NCI-H524 treated with DMSO at 0.1 percent for 48 hours (cell line): ENCODE results near the gene CIRBP.
"Not testable (repeated sequence)": the region's sequence is repeated elsewhere in the genome, so short reads cannot be mapped to it uniquely, and the experiment has no call there.

Experiments
- DNase-seq: peaks from one replicate; lab custom pipeline; 2025; lab: John Stamatoyannopoulos, UW

Gene CIRBP

DNA sequence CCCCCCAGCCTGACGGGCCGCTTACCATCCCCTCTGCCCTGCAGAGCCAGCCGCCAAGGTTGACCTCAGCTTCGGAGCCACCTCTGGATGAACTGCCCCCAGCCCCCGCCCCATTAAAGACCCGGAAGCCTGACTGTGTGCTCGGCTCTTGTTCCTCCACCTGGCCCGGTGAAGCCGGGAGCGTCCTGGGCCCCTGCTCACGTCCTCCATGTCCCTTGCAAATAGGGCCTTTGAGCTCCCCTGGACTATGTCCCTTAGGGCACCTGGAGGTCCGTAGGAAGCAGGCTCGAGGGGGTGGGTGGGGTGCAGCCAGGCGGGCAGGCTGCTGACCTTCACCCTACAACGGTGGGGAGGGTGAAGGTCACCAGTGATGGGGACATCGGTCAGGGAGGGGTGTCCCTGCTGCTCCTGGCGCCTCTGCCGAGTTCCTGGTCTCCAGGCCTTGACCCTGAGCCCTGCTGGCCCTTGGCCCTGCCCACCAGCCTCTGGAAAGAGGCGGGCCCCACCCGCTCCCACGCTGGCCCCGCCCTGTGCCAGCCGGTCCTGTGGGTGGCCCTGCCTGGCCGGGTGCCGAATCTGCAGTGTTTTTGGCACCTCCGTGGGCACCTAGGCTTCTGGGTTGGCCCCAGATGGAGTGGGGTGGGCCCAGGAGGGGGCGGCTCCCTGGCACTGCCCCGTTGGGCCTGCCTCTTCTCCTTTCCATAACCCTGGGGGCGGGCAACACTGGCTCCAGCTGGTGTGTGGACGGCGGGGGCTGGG is 24.3 kb upstream of the CIRBP start:
- DNase-seq: no peak

DNA sequence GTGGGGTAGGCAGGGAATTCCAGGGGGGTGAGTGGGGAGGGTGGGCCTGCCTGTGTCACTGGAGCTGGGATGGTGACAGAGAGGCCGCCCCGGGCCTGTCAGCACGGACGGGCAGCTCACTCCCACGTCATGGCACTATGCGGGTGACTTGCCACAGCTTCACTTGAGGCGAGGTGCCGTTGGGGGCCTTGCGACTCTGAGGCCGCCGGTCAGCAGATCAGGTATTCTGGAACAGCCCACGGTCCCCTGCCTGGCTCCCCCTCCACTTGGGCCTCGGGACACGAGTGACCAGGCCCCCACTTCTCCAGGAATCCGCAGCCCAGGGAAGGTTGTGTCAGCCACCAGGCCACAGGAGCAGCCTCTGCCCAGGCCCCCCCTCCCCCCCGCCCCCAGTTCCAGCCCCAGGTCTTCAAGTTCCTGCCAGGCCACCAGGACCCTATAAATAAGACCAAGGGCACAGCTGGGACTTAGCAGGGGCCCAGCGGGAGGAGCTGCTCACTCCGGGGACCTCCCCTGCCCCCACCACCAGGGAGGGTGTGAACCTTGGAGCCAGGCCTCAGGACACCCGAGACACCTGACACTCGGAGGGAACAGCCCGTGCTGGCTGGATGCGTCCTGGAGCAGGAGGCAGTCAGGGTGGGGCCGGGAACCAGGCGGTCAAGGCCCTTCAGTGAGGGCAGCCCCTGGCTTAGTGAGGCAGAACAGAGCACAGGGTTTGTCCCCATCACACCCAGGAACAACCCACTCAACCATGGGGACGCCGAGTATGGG is 23.5 kb upstream of the CIRBP start:
- DNase-seq: no peak

DNA sequence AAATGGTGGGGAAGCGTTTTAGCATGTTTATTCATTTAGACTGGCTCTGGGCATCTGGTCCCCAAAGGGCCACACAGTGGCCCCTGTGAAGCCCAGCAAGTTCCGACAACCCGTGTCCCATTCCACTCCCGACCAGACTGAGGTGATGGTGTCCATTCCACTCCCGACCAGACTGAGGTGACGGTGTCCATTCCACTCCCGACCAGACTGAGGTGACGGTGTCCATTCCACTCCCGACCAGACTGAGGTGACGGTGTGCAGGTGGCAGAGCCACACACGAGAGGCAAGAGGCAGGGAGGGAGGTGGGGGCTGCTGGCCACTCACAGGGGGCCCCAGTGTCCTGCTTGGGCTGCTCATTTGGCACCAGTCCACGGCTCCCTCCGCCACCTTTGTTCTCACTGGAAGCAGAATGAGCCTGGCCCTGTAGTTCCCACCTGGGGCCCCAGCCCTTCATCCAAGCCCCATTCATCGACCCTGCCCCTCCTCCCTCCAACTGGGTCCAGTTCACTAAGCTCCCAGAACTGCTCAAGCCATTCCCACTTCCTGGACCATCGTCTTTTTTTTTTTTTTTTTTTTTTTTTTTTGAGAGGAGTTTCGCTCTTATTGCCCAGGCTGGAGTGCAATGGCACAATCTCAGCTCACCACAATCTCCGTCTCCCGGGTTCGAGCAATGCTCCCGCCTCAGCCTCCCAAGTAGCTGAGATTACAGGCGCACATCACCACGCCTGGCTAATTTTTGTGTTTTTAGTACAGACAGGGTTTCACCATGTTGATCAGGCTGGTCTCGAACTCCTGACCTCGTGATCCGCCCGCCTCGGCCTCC is 22.7 kb upstream of the CIRBP start:
- not testable (repeated sequence) for DNase-seq

DNA sequence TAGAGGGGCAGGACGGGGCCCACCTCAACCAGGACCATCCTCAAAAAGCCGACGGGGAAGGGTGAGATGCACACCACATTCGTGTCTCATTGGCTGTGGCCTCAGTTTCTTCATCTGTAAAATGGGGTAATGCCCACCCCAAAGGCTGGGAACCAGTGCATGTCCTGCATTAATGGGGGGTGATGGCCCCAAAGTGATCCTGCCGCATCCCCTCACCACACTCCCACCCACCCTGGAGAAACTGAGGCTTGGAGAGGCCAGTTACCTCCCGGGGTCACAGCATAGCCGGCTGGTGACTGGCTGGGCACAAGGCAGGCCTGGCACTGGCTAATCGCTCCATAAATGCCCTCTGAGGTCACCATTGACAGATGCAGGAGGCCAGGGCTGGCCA is 21.4 kb upstream of the CIRBP start:
- DNase-seq: no peak

DNA sequence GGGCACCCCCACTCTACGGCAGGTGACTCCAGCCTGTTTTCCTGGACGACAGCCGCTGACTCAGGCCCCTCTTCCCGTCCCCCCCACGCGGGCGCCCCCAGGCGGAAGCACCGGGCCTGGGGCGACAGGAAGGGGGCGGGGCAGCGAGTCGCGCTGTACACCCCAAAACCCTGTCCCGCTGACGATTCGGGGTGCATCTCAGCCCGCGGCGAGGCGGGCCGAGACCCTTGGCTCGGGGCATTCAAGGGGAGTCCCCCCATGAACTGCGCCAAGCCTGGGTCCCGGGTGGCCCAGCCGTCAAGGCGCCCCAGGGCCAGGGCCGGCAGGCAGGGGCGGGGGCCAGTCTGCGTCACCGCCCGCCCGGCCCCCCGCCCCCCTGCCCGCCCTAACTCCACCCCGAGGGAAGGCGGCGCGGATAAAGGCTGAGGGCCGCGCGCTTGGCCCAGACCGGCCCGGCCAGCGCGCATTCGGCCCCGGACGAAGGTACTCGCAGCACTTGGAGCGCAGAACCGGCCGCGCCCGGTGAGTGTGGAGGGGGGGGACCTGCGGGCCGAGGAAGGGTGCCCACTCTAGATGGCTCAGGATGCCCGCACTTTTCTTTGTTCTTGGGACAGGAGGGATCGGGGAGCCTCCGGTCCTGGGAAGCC is 20.9 kb upstream of the CIRBP start, which contains the start of gene MIDN:
Gene MIDN, plus strand, starts transcription at position 445 of the 647 bp plus-strand sequence. CDS start 1,714 bp downstream, outside the sequence.
- no peak for DNase-seq

DNA sequence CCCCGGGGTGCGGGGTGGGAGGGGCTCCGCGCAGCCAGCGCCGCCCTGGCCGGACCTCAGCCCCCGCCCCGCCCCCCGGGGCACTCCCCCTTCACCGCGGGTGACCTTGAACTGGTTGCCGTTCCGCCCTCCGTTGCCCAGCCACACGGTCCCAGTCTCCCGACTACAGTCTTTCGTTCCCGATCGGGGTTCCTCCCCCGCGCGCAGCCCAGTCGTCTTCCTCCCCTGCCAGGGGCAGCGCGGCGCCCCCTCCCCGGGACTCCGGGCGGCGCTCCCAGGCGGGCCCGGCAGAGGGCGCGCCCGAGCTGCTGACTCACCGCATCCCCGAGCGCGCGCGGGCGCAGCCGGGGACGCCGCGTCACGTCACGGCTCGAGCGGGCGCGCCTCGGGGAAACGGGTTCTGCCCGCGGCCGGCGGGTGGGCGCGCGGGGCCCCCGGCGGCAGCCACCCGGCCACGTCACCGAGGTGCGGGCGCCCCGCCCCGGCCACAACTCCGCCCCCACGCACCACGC is 20.3 kb upstream of the CIRBP start:
- DNase-seq: no peak

GRCh38 chr19:1249298-1249989 is 19.7 kb upstream of the CIRBP start:
- peak; percentile 51 for DNase-seq

GRCh38 chr19:1249990-1250436 is 19.1 kb upstream of the CIRBP start:
- DNase-seq: no peak

DNA sequence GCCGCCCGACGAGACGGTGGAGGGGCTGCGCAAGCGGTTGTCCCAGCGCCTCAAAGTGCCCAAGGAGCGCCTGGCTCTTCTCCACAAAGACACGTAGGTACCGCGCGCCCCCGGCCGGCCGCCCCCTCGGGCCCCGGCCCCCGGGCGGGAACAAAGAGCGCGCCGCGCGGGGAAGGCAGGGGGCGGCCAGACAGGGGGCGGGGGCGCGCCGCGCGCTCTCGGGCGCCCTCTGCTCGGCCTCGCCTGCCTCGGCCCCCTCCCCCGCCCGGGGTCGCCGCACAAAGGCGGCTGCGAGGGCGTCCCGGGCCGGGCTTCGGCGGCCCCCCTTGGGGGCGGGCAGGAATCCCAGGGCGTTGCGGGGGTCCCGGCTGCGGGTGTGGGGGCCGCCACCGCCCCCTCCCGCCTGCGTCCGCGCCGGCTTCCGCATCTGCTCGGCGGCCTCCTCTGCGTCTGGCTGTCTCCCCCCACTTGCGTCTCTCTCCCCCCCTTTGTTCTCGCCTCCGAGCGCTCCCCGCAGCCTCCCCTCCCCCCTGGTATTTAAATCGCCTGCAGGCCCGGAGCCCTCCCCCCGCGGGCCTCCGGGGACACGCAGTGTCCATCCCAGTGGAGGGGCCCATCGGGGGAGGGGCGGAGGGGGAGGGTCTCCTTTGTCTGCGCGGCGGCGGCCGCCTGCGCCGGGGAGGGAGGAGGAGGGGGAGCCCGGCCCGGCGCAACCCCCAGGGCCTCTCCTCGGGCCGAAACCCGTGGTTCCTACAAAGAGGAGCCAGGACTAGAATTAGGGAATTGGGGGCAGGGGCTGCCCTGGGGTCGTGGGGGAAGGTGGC is 18.5 kb upstream of the CIRBP start:
- DNase-seq: no peak

DNA sequence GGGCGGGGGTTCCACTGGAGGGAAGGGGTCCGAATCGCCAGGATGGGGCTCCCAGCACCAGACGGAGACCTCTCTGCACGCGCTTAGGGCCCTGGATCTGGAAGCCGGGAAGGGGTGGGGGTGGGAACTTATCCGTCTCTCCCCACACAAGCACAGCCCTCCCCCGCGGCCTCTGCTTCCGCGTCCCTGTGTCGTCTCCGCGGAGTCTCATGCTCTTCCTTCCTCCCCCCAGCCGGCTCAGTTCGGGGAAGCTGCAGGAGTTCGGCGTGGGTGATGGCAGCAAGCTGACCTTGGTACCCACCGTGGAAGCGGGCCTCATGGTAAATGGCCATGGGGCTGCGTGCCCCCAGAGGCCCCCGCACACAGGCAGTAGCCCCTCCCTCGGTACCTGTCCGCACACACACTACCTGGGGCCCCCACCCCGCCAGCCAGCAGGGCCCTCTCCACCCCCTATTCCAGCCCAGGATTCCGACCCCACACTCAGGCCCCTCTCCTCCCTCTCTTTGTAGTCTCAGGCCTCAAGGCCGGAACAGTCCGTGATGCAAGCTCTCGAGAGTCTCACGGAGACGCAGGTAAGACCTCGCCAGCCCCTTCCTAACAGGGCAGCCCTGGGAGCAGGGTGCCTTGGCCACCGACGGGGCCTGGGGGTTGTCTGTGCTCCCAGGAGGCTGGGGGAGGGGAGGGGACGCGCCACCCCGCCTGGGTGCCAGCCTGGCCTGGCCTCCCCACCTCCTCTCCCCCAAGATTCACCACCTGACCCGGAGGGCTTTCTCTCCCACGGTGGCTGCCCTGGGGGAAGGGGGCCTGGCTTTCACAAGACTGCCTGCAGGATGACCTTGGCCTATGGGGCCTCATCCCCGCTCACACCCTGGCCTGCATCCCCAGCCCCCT is 17.6 kb upstream of the CIRBP start:
- no peak for DNase-seq

DNA sequence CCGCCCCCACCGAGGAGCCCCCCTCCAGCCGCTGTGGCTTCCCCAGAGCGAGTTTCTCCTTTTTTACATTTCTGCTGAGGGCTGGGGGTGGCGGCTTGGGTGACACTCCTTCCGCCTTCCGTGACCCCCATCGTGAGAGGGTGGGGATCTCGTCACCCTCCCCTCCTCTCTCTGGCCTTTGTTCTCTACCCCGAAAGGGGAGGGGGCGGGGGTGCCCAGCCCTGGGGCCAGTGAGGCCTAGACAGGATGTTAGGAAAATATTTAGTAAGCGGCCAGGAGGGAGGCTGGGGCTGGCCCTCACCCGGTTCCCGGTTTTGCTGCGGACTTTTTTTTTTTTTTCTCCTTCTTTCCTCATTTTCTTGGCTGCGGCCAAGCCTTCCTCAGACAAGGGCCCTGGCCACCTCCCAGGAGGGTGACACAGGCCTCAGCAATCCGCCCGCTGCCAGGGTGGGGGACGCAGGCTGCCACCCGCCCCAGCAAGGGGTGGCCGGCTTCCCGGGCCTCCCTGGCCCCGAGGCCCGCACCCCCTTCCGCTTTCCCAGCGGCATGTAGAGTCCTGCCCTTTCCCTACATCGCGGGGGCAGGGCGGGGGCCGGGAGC is 16.8 kb upstream of the CIRBP start:
- no peak for DNase-seq

DNA sequence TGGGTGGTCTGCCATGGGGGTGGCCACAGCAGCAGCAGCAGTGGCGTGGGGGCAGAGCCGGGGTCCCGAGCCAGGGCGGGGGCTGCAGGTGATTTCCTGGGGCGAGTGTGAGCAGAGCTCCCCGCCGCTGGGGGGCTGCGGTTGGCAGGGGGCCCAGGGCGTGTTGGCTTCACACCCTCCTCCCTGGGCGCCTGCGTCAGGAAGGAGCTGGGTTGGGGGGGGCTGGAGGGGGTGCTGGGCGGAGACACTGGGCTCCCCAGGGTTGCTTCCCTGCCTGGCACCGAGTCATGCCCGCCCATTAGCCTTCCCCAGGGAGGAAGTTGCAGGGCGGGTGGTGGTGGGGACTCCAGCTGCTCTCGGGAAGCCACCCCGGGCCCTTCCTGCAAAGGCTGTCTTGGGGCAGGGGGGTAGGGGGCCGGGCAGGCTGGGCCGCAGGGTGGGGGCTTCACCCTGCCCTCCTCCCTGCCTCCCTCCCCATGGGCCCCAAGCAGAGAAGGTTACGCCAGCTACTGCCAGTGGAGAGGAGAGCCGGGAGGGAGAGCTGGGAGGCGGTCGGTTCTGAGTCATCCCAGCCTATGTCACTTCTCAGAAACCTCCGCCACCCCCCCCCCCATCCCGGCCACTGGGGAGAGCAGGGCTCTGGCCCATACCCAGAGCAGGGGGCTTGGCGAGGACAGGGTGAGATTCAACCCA is 16.2 kb upstream of the CIRBP start:
- no peak for DNase-seq

GRCh38 chr19:1253514-1254080 is 15.5 kb upstream of the CIRBP start:
- DNase-seq: no peak

GRCh38 chr19:1254081-1254527 is 15.0 kb upstream of the CIRBP start:
- DNase-seq: no peak

DNA sequence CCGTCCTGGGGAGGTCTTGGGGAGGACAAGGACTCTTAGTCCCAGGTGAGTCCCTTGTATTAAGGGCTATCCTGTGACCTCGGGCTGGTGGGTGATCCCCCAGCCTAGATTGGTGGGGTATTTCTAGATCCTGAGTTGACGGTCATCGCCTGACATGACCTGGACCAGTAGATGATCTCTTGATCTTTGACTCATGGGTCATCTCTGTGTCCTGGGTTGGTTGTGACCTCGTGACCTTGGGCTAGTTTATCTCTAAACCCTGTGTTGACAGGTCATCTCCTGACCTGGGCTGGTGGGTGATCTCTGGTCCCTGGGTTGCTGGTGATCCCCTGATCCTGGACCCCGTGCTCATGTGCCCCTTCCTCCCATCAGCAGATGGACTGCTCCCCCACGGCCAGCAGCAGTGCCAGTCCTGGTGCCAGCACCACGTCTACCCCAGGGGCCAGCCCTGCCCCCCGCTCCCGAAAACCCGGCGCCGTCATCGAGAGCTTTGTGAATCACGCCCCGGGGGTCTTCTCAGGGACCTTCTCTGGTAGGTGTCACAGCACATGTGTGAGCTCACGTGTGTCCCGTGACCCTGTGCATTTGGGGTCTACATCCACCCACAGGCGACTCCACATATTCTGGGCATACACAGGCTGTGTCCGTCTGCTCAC is 14.5 kb upstream of the CIRBP start:
- DNase-seq: no peak

DNA sequence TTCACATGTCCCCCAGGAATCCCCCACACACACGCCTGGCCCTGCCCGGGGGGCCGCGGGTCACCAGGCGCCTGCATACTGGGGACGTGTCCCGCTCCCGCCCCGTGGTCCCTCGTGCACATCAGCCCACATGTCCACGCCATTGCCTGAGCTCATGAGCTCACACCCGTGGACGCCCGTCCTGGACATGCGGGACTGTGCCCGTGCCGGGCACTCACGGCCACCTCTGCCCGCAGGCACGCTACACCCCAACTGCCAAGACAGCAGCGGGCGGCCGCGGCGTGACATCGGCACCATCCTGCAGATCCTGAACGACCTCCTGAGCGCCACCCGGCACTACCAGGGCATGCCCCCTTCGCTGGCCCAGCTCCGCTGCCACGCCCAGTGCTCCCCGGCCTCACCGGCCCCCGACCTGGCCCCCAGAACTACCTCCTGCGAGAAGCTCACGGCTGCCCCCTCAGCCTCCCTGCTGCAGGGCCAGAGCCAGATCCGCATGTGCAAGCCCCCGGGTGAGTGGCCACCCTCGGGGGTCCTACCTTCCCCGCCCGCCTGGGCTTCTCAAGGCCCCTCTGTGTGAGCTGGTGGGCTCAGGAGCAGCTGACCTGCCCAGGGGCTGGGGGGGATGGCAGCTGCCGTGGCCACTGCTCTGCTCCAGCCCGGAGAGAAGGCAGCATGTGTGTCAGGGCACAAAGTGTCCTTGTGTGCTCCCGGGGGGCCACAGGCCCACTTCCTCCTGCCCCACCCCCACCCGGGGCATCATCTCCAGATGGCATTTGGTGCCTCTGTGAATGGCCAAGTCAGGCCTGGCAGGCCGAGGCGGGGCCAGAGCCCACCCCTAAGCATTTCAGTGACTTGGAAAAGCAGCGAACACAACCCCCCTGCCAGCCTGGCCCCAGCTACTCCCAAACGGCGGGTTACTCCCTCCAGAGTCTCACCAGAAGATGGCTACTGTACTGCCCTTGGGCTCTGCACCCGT is 13.7 kb upstream of the CIRBP start:
- DNase-seq: no peak
